HG03565 (cell line): Measurements from ENCODE around the gene SETDB2.
"Not testable (repeated sequence)": the region's sequence is repeated elsewhere in the genome, so short reads cannot be mapped to it uniquely, and the experiment has no call there.

Experiments used
- ATAC-seq: cut with Tn5 transposase; IDR thresholded peaks from one replicate; pipeline ENCODE4 v1.9.1; 2021; ENCODE audit warnings: mild to moderate bottlenecking, moderate library complexity; ENCODE audit not compliant: unreplicated experiment

The SETDB2 gene

GRCh38 chr13:49464621-49465325 lies 20.7 kb downstream of the SETDB2 start:
- ATAC-seq = no peak

DNA sequence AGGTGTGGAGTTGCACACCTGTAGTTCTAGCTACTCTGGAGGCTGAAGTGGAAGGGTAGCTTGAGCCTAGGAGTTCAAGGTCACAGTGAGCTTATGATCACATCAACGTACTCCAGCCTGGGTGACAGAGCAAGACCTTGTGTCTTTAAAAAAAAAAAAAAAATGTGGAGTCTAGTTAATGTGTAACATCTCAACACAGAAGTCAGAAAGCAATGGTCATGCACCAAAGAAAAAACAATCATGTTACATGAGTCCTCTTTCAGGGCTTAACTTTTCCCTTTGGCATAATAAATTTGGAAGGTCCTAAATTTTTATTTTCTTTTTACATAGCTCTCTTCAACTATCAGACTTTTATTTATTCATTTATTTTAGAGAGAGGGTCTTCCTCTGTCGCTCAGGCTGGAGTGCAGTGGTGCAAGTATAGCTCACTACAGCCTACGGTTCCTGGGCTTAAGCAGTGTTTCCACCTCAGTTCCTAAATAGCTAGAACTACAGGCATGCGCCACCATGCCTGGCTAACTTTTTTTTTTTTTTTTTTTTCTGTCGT lies 22.3 kb downstream of the SETDB2 start:
- ATAC-seq = no peak

DNA sequence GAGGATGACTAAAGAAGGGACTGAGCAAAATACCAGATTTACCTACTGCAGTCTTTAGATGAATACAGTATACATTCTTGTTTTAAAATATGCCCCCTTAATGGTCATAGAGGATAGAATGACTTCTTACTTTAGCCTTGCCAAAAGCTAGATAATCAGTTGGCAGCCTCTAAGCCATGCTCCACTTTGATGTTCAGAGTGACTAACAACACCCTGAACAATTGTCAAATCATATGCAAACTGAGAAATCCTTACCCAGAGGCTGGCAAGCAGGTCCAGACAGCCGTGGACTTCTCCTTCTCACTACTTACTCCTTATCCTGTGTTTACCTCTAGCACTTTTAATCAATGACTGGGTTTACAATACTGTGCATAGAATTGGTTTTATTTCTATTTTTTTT lies 28.1 kb downstream of the SETDB2 start:
- no peak for ATAC-seq

- no peak for ATAC-seq
Observed at GRCh38 chr13:49476529-49476928, 32.5 kb downstream of the SETDB2 start.

- ATAC-seq = no peak
Observed at GRCh38 chr13:49481788-49482187, 37.7 kb downstream of the SETDB2 start.

DNA sequence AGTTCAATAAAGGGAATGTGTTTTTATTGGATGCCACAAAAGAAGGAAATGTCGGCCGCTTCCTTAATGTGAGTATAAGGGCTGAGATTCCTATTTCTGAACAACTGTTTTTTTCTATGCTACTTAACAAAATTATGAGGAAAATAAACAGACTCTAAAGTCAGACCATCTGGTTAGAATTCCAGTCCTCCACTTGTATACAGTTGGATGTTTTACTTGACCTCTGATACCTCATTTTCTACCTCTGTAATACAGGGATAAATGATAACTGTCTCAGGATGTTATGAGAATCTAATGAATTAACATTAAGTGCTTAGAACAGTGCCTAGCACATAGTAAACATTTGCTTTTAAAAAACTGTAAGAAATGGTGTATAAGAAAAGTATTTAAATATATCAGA lies 44.5 kb downstream of the SETDB2 start:
- no peak for ATAC-seq

DNA sequence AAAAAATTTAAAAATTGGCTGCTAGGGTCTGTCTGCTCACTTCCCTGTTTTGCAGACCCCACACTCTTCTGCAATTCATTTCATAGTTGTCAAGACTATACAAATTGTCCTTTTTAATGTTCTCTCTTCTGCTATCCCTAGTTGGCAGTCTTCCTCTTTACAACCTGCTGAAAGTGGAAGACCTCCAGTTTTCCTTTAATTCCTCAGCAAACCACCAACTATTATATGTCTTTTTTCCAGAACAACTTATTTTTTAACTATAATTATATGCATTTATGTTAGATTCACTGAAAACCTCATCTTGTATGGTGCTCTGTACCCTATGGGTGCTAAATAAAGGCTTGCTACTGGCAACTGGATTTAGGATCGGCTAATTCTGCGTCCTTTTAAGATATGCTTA lies 50.6 kb downstream of the SETDB2 start:
- ATAC-seq = no peak

DNA sequence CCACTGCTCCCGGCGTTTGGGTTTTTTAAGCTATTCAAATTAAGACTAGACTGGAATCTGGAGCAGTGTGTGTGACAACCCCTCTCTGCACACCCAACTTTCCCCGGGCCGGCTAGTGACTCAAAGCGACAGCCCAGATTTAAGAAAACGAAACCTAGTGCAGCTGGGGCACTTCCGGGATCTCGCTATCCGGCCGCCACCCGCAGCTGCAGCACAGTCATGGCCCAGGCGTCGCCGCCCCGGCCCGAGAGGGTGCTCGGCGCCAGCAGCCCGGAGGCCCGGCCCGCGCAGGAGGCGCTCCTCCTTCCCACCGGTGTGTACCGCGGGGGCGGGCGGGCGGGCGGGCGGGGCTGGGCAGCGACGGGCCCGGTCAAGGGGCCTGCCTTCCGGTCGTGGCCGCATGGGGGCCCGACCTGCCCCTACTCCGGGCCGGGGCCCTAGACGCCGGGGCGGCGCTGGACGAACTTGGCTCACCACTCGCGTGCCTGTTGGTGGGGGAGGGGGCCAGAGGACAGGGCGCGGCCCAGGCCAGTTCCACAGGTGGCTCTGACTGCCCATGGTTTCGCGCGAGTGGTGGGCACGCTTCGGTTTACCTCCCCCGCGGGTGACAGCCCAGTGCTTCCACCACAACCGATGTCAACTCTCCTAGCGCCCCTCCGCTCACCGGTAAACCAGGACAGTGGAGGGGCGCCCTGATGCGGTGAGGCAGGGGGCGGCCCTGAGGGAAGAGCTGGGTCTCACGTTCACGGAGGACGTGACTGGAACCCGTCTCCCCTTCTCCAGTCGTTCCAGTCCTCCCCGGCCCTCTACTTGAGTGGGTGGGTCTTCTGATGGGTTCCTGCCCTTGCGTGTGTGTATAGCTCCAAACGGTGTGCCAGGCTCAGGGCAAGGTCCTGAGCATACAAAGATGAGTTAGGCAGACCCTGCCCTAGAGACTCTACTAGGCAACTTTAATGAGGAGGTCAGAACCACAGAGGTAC lies 52.0 kb downstream of the SETDB2 start, which contains the start of gene PHF11:
TSS of gene PHF11 (plus strand) at position 171 of the 980 bp plus-strand sequence. CDS start at position 220, 49 bp downstream.
- ATAC-seq = peak; percentile 83

- ATAC-seq = not testable (repeated sequence)
Observed at GRCh38 chr13:49496837-49497236, 52.8 kb downstream of the SETDB2 start.

GRCh38 chr13:49497272-49497671 lies 53.2 kb downstream of the SETDB2 start:
- ATAC-seq = no peak

DNA sequence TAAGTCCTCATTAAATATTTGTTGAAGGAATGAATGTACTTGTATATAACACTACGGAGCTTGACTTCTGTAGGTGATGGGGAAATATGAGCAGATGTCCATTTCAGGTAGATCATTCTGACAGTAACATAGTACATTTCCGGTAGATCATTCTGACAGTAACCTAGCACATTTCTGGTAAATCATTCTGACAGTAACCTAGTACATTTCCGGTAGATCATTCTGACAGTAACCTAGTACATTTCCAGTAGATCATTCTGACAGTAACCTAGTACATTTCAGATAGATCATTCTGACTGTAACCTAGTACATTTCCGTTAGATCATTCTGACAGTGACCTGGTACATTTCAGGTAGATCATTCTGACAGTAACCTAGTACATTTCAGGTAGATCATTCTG lies 54.1 kb downstream of the SETDB2 start:
- no peak for ATAC-seq

DNA sequence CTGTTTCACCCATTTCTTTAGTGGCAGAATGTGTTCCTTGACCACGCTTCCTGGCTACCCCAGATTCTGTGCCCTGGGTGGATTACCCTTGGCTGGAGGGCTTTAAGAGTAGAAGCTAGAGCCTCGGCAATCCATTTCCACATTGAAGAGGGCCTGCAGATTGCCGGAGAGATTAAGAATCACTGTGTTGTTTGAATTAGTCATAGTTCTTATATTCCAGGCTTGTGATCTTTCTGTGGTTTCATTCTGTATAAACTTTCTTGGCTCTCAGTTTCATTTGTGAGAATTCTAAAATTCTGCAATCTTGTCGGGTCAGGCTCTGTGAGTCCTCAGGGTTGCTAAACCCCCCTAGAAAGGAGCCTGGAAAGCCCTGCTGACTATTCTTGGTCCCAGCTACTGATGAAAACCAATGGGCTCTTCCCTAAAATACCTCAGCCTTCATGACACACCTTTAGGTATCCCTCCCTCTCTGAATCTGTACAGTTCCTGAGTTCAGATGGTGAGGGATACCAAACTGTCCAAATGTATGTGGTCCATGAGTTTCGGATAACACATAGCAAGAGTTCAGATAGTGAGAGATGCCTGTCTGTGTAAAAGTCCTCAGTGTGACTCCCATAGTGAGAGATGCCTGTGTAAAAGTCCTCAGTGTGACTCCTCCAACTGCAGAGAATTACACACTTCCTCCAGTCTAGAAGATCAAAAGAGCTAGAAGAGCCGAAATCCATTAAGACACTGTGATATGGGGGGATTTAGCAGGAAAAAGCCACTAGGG lies 56.0 kb downstream of the SETDB2 start:
- no peak for ATAC-seq

DNA sequence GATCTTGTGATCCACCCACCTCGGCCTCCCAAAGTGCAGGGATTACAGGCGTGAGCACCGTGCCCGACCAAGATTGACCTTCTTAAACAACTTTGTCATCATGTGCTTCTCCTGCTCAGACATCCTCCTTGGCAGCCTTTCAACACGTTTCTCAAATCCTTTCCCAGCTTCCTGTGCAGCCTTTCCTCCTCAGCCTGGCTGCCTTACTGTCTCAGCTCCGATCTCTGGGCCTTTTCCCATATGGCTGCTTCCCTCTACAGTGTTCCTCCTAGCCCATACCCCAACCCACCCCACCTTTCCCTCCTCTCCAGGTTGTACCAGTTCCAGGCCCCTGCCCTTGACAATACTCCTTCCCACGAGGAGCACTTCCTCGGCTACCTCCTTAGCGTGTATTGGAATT lies 58.9 kb downstream of the SETDB2 start:
- no peak for ATAC-seq

DNA sequence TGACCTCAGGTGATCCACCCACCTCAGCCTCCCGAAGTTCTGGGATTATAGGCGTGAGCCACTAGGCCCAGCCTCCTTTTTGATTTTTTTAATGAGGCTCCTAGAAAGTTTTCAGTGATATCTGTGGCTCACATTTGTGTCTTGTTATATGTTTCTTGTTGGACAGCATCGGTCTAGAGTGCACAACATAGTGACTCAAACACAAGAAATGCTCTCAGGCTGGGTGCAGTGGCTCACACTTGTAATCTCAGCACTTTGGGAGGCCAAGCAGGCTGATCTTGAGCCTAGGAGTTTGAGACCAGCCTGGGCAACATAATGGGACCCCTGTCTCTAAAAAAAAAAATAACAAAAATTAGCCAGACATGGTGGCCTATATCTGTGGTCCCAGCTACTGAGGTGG lies 59.9 kb downstream of the SETDB2 start:
- no peak for ATAC-seq

- ATAC-seq = no peak
Observed at GRCh38 chr13:49512578-49512977, 68.5 kb downstream of the SETDB2 start.

- no peak for ATAC-seq
Observed at GRCh38 chr13:49516467-49516866, 72.4 kb downstream of the SETDB2 start.

GRCh38 chr13:49517461-49517860 lies 73.4 kb downstream of the SETDB2 start:
- no peak for ATAC-seq

DNA sequence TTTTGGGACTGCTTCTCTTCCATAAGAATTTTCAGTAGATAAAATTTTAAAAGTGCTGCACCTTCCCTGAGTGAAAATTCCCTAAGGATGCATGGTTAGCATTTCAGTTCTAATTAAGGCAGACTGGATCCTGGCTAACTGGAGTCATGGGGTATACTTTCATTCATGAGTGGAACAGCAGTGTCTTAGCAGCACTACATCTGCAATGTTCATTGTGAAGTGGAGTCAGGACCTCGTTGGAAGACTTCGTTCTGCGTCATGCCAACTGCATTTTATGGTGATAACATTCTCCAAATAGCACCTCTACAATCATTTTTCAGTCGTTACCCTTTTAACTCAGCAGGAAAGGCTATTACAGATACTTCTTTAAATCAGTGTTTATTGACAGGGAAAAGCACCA lies 77.2 kb downstream of the SETDB2 start:
- no peak for ATAC-seq

DNA sequence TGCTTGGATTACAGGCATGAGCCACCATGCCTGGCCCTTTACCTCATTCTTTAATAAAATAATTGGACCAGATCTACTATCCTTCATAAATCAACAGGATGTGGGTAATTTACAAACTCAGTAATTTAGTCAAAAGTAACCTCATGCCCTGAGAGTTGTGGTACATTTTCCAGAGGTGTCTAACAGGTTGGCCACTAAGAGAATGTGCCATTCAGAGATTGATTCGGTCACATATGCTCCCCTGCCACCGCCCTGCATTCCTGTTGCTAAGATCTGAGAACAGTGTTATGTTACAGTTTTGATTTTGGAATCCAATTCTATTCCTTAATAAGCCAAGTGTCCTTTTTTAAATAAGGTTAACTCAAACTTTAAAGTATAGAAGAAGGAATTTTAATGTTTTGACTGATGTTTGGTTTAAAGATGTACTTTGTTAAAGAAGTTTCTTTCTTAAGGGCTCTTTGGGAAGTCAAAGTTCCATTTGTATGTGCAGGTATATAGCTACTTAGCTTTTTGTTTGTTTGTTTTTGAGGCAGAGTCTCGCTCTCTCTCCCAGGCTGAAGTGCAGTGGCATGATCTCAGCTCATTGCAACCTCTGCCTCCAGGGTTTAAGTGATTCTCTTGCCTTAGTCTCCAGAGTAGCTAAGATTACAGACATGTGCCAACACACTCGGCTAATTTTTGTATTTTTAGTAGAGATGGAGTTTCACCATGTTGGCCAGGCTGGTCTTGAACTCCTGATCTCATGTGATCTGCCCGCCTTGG lies 80.8 kb downstream of the SETDB2 start:
- ATAC-seq = no peak

DNA sequence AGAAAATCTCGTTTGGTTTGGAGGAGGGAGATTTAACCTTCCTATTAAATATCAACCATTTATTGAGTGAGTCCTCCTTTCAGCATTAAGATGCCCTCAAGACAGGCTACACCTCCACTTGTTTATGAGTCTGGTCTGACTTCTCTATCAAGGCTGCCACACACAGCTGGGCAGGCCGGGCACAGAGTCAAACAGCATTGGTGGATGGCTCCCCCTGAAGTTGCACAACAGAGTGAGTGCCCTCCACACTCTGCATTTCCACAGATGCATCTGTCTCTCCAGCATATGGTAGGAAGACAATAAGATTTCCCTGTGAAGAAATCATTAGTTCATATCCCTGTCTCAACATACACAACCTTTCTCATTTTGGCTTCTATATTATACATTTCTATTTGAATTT lies 83.0 kb downstream of the SETDB2 start:
- ATAC-seq = no peak
